KOPT-K1 (cell line): Measurements from ENCODE around the gene BTNL9.
"Not testable (repeated sequence)": the region's sequence is repeated elsewhere in the genome, so short reads cannot be mapped to it uniquely, and the experiment has no call there.

Source experiments
- H3K27ac ChIP-seq: fragments of 200-600 bp; sonication (generic); 2 replicates; pipeline ENCODE4 v1.5.1; 2016; ENCODE audit warnings: antibody characterized with exemption, mild to moderate bottlenecking, low read depth, low read length; ENCODE audit not compliant: poor library complexity, severe bottlenecking
- H3K36me3 ChIP-seq: fragments of 200-600 bp; sonication (generic); 2 replicates; pipeline ENCODE4 v1.5.1; 2017; ENCODE audit warnings: antibody characterized with exemption, mild to moderate bottlenecking, low read length, moderate library complexity; ENCODE audit not compliant: insufficient read depth
- H3K9me3 ChIP-seq: fragments of 200-600 bp; sonication (generic); 2 replicates; pipeline ENCODE4 v1.5.1; 2017; ENCODE audit warnings: antibody characterized with exemption, low read length, mild to moderate bottlenecking; ENCODE audit not compliant: insufficient read depth, poor library complexity, severe bottlenecking

The BTNL9 gene

GRCh38 chr5:181039931-181040630, at the start of gene BTNL9:
Gene BTNL9 (plus strand): TSS chr5:181040266. CDS start chr5:181045490, 5,224 bp downstream.
- Histone ChIP-seq H3K9me3 (no peaks in the 10 kb centered on the region), H3K27ac (no peak within 1 kb of the TSS), H3K36me3 (no peaks in the 10 kb centered on the region)

- Histone ChIP-seq H3K36me3 (no peaks in the 10 kb centered on the region), H3K9me3 (no peaks in the 10 kb centered on the region), H3K27ac (no peak overlapping the region)
These were observed 49.2 kb upstream of the BTNL9 start for GRCh38 chr5:180990882-180991242.

GRCh38 chr5:181001947-181002346, 38.1 kb upstream of the BTNL9 start:
- Histone ChIP-seq H3K27ac (no peak overlapping the region), H3K9me3 (peaks cover 3% of the 10 kb centered on the region), H3K36me3 (no peaks in the 10 kb centered on the region)

- H3K27ac ChIP-seq = no peak overlapping the region
- H3K9me3 ChIP-seq = peaks cover 3% of the 10 kb centered on the region
- H3K36me3 ChIP-seq = no peaks in the 10 kb centered on the region
These were observed 34.3 kb upstream of the BTNL9 start for GRCh38 chr5:181005791-181006190.

- peaks cover 3% of the 10 kb centered on the region for H3K9me3 ChIP-seq
These were observed 31.9 kb upstream of the BTNL9 start for GRCh38 chr5:181008136-181008535.

GRCh38 chr5:181010018-181010417, 30.0 kb upstream of the BTNL9 start:
- not testable (repeated sequence) for H3K36me3 ChIP-seq, H3K27ac ChIP-seq, H3K9me3 ChIP-seq

More at GRCh38 chr5:181008136-181008535, 31.9 kb upstream of the BTNL9 start:
- no peaks in the 10 kb centered on the region for H3K36me3 ChIP-seq
- no peak overlapping the region for H3K27ac ChIP-seq

GRCh38 chr5:181014654-181015053, 25.4 kb upstream of the BTNL9 start:
- H3K27ac ChIP-seq, H3K36me3 ChIP-seq, H3K9me3 ChIP-seq: not testable (repeated sequence)

GRCh38 chr5:181017448-181017847, 22.6 kb upstream of the BTNL9 start:
- H3K36me3 ChIP-seq, H3K27ac ChIP-seq: not testable (repeated sequence)
- H3K9me3 ChIP-seq = peaks cover 19% of the 10 kb centered on the region

GRCh38 chr5:181020688-181021087, 19.4 kb upstream of the BTNL9 start:
- H3K27ac ChIP-seq = no peak overlapping the region

GRCh38 chr5:181024245-181025064, 15.6 kb upstream of the BTNL9 start:
- peaks cover 28% of the 10 kb centered on the region for H3K9me3 ChIP-seq
- H3K36me3 ChIP-seq = no peaks in the 10 kb centered on the region
- H3K27ac ChIP-seq = no peak overlapping the region

More at GRCh38 chr5:181020688-181021087, 19.4 kb upstream of the BTNL9 start:
- H3K9me3 ChIP-seq = peaks cover 22% of the 10 kb centered on the region
- no peaks in the 10 kb centered on the region for H3K36me3 ChIP-seq

GRCh38 chr5:181027452-181028031, 12.5 kb upstream of the BTNL9 start:
- H3K9me3 ChIP-seq = peaks cover 8% of the 10 kb centered on the region
- no peak overlapping the region for H3K27ac ChIP-seq
- H3K36me3 ChIP-seq = no peaks in the 10 kb centered on the region

GRCh38 chr5:181028032-181028819, 11.8 kb upstream of the BTNL9 start:
- Histone ChIP-seq H3K9me3 (peaks cover 6% of the 10 kb centered on the region), H3K36me3 (no peaks in the 10 kb centered on the region), H3K27ac (no peak overlapping the region)

- Histone ChIP-seq H3K27ac (no peak overlapping the region), H3K36me3 (no peaks in the 10 kb centered on the region), H3K9me3 (peaks cover 6% of the 10 kb centered on the region)
These were observed 8.3 kb upstream of the BTNL9 start for GRCh38 chr5:181031716-181032115.

- no peaks in the 10 kb centered on the region for H3K9me3 ChIP-seq
- no peaks in the 10 kb centered on the region for H3K36me3 ChIP-seq
- no peak overlapping the region for H3K27ac ChIP-seq
These were observed 3.9 kb upstream of the BTNL9 start for GRCh38 chr5:181035991-181036815.
